ENCODE results near the gene KIF24.
"Not testable (repeated sequence)": the region's sequence is repeated elsewhere in the genome, so short reads cannot be mapped to it uniquely, and the experiment has no call there.

KIF24 gene

DNA sequence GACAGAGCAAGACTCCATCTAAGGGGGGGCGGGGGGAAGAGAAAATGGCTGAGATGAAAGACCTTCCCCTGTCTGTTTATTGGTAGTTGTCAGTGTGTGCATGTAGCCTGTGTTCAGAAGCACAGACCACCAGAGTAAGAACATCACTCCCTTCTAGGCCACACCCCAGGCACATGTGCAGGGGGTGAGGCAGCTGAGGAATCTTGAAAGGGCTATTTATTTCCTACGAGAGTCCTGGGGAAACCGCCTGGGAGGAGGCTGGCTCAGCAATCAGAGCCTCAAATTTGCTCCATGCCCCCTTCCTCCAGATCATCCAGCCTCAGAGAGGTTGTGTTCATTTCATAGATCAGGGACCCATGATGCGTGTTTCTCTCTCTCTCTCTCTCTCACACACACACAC, 40.6 kb upstream of the KIF24 start:
- no peak overlapping the region for H3K27ac ChIP-seq
- H3K4me3 ChIP-seq: no peak overlapping the region
- no peak for TF ChIP-seq CTCF (IDR thresholded peaks at IDR 0.05)
- no peak for DNase-seq (ENCODE audit: low spot score)

- H3K27ac ChIP-seq; H3K4me3 ChIP-seq; DNase-seq (ENCODE audit: low spot score): not testable (repeated sequence)
Observed at GRCh38 chr9:34368796-34369195, 39.7 kb upstream of the KIF24 start.

DNA sequence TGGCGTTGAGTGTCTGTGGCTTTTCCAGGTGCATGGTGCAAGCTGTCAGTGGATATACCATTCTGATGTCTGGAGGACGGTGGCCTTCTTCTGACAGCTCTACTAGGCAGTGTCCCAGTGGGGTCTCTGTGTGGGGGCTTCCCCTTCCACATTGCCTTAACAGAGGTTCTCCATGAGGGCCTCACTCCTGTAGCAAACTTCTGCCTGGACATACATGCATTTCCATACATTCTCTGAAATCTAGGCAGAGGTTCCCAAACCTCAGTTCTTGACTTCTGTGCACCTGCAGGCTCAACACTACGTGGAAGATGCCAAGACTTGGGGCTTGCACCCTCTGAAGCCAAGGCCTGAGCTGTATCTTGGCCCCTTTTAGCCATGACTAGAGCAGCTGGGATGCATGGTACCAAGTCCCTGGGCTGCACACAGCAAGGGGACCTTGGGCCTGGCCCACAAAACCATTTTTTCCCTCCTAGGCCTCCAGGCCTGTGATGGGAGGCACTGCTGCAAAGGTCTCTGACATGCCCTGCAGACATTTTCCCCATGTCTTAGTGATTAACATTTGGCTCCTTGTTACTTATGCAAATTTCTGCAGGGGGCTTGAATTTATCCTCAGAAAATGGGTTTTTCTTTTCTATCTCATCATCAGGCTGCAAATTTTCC, 38.8 kb upstream of the KIF24 start:
- not testable (repeated sequence) for H3K4me3 ChIP-seq; DNase-seq (ENCODE audit: low spot score); H3K27ac ChIP-seq

DNA sequence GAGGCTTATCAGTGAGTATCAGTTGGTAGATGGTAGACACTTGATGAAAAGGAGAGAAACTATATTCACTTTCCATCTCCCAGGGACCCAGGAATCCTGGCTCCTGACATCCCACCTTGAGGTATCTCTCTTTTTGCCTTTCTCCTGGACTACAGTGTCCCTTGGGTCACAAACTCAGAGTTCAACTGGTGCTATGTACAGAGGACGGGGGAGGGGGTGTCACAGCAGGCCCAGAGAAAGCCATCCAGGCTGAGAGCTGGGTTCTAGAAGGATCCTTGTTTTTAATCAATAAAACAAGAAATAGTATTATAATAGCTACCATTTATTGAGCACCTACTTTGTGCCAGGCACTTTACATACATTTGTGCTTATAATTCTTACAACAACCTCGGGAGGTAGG, 37.3 kb upstream of the KIF24 start:
- Histone ChIP-seq H3K27ac (no peak overlapping the region), H3K4me3 (no peak overlapping the region)
- no peak for DNase-seq (ENCODE audit: low spot score)
- no peak for TF ChIP-seq CTCF (IDR thresholded peaks at IDR 0.05)

DNA sequence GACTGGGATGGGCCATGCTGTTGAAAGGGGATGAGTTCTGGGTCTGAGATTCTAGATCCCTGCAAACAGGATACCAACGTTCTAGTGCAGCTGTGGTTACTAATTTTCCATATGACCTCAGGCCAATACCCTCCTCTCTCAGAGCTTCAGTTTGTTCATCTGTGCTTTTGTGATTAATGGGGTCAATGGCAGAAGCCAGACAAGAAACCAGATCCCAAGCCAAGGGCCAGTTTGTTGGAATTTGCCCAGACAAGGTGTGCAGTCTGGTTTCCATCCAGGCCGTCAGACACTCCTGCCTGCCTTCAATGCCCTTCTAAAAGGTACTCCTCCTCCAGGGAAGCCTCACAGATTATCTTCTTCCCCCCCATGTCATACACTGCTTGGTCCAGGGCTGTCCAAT, 36.2 kb upstream of the KIF24 start:
- H3K27ac ChIP-seq: no peak overlapping the region
- DNase-seq (ENCODE audit: low spot score): no peak
- no peak for TF ChIP-seq CTCF (IDR thresholded peaks at IDR 0.05)
- no peak overlapping the region for H3K4me3 ChIP-seq

- no peak for TF ChIP-seq CTCF (IDR thresholded peaks at IDR 0.05)
- DNase-seq (ENCODE audit: low spot score): peak; percentile 49
- Histone ChIP-seq H3K27ac (peak overlapping the region in 1 of 2 donors; percentile 20), H3K4me3 (no peak overlapping the region)
Observed at GRCh38 chr9:34363619-34364351, 34.7 kb upstream of the KIF24 start.

GRCh38 chr9:34362614-34363214, 33.6 kb upstream of the KIF24 start:
- no peak for TF ChIP-seq CTCF (IDR thresholded peaks at IDR 0.05)
- Histone ChIP-seq H3K4me3 (no peak overlapping the region), H3K27ac (no peak overlapping the region)
- peak; percentile 38 for DNase-seq (ENCODE audit: low spot score)

DNA sequence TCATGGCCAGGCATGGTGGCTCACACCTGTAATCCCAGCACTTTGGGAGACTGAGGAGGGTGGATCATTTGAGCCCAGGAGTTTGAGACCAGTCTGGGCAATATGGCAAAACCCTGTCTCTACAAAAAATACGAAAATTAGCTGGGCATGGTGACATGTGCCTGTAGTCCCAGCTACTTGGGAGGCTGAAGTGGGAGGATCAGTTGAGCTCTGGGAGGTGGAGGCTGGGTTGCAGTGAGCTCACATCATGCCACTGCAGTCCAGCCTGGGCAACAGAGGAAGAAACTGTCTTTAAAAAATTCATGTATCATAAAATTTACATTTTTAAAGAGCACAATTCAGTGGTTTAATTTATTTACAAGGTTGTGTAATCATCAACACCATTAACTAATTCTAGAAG, 23.9 kb upstream of the KIF24 start:
- H3K27ac ChIP-seq, H3K4me3 ChIP-seq: not testable (repeated sequence)

GRCh38 chr9:34352122-34352652, 23.1 kb upstream of the KIF24 start:
- DNase-seq (ENCODE audit: low spot score): peak; percentile 7

More for the DNA sequence above, 23.9 kb upstream of the KIF24 start:
- DNase-seq (ENCODE audit: low spot score): peak; percentile 8

More at GRCh38 chr9:34352122-34352652, 23.1 kb upstream of the KIF24 start:
- not testable (repeated sequence) for H3K27ac ChIP-seq, H3K4me3 ChIP-seq
